ENCODE measurements around the gene FOSB.
"Not testable (repeated sequence)": the region's sequence is repeated elsewhere in the genome, so short reads cannot be mapped to it uniquely, and the experiment has no call there.

GRCh38 chr19:45431008-45431407, 36.8 kb upstream of the FOSB start:
- not testable (repeated sequence) for TF ChIP-seq USF2 (CRISPR knock-in tag; IDR thresholded peaks at IDR 0.05); CTCF (IDR thresholded peaks at IDR 0.05); USF1 (CRISPR knock-in tag; IDR thresholded peaks at IDR 0.05); ELF4 (CRISPR knock-in tag; IDR thresholded peaks at IDR 0.05; ENCODE audit: low read depth); NFYB (CRISPR knock-in tag; conservative IDR thresholded peaks at IDR 0.05; ENCODE audit: low read depth); ATF2 (CRISPR knock-in tag; IDR thresholded peaks at IDR 0.05; ENCODE audit: borderline replicate concordance, low read depth); SP1 (CRISPR knock-in tag; conservative IDR thresholded peaks at IDR 0.05); PRDM15 (CRISPR knock-in tag; IDR thresholded peaks at IDR 0.05); ZNF396 (CRISPR knock-in tag; IDR thresholded peaks at IDR 0.05; ENCODE audit: borderline replicate concordance)
